GM21529 (cell line): ENCODE results near the gene STXBP1.

Experiments used
- ATAC-seq: cut with Tn5 transposase; IDR thresholded peaks from one replicate; pipeline ENCODE4 v1.9.1; 2021; ENCODE audit not compliant: unreplicated experiment

Gene STXBP1

GRCh38 chr9:127711226-127711701, 99.2 kb downstream of the STXBP1 start:
- ATAC-seq: no peak

GRCh38 chr9:127711831-127712274, 99.8 kb downstream of the STXBP1 start:
- no peak for ATAC-seq

GRCh38 chr9:127712371-127712770, 100.3 kb downstream of the STXBP1 start:
- ATAC-seq: no peak

GRCh38 chr9:127712867-127713266, 100.8 kb downstream of the STXBP1 start:
- ATAC-seq: no peak

- ATAC-seq: no peak
Observed at GRCh38 chr9:127714020-127714750, 102.1 kb downstream of the STXBP1 start.

- no peak for ATAC-seq
Observed at GRCh38 chr9:127714951-127715469, 102.9 kb downstream of the STXBP1 start.

GRCh38 chr9:127715470-127716337, 103.6 kb downstream of the STXBP1 start, which contains the start of the genes PTRH1 and TTC16:
Gene PTRH1, minus strand, starts transcription at chr9:127715663. Its CDS starts 24 bp downstream, at chr9:127715639.
Gene TTC16, plus strand, starts transcription at chr9:127716079. Its CDS starts 67 bp downstream, at chr9:127716146.
- peak; percentile 92 for ATAC-seq

GRCh38 chr9:127716412-127716811, 104.3 kb downstream of the STXBP1 start:
- no peak for ATAC-seq

GRCh38 chr9:127717766-127718165, 105.7 kb downstream of the STXBP1 start:
- ATAC-seq: no peak

GRCh38 chr9:127720031-127720864, 108.2 kb downstream of the STXBP1 start:
- no peak for ATAC-seq

GRCh38 chr9:127720865-127721227, 108.8 kb downstream of the STXBP1 start:
- no peak for ATAC-seq

- no peak for ATAC-seq
Observed at GRCh38 chr9:127721391-127721821, 109.3 kb downstream of the STXBP1 start.

GRCh38 chr9:127722055-127722745, 110.1 kb downstream of the STXBP1 start:
- no peak for ATAC-seq

- ATAC-seq: no peak
Observed at GRCh38 chr9:127723013-127723412, 110.9 kb downstream of the STXBP1 start.

GRCh38 chr9:127723444-127723843, 111.4 kb downstream of the STXBP1 start:
- no peak for ATAC-seq

GRCh38 chr9:127724012-127724411, 111.9 kb downstream of the STXBP1 start:
- ATAC-seq: no peak

GRCh38 chr9:127726871-127727270, 114.8 kb downstream of the STXBP1 start:
- no peak for ATAC-seq

- no peak for ATAC-seq
Observed at GRCh38 chr9:127728808-127729207, 116.7 kb downstream of the STXBP1 start.

GRCh38 chr9:127729522-127730256, 117.6 kb downstream of the STXBP1 start:
- no peak for ATAC-seq
